WTC11 (cell line): Measurements from ENCODE around the gene RANGRF.

ENCODE experiments used
- CREB1 ChIP-seq: sonication (generic); formaldehyde crosslinking; IDR thresholded peaks from 2 replicates; pipeline ENCODE4 v1.8.0; 2023; ENCODE audit warnings: mild to moderate bottlenecking, missing genetic modification reagents
- CTCF ChIP-seq: fragments of 200-600 bp; IDR thresholded peaks from 2 replicates; pipeline ENCODE4 v1.8.0; 2022; ENCODE audit warnings: antibody characterized with exemption
- FOXP4 ChIP-seq: sonication (generic); formaldehyde crosslinking; IDR thresholded peaks from 2 replicates; pipeline ENCODE4 v1.8.0; 2022; ENCODE audit warnings: mild to moderate bottlenecking, missing genetic modification reagents
- GABPB1 ChIP-seq: sonication (generic); formaldehyde crosslinking; IDR thresholded peaks from 2 replicates; pipeline ENCODE4 v1.8.1; 2023; ENCODE audit warnings: mild to moderate bottlenecking, missing genetic modification reagents
- KAT7 ChIP-seq: sonication (generic); formaldehyde crosslinking; IDR thresholded peaks from 2 replicates; pipeline ENCODE4 v1.8.1; 2023; ENCODE audit warnings: missing genetic modification reagents, mild to moderate bottlenecking, borderline replicate concordance
- SP1 ChIP-seq: sonication (generic); formaldehyde crosslinking; conservative IDR thresholded peaks from 2 replicates; pipeline ENCODE4 v1.8.1; 2022; ENCODE audit warnings: missing genetic modification reagents
- ZMAT4 ChIP-seq: fragments of 250-450 bp; sonication (Bioruptor Pico); IDR thresholded peaks from 2 replicates; pipeline ENCODE4 v1.9.0; 2021; ENCODE audit warnings: mild to moderate bottlenecking

GRCh38 chr17:8324132-8324531 is 35.7 kb downstream of the RANGRF start:
- no peak for TF ChIP-seq CTCF
- TF ChIP-seq ZMAT4 (CRISPR knock-in tag), result no peak
- TF ChIP-seq CREB1 (CRISPR knock-in tag), result no peak
- TF ChIP-seq KAT7 (CRISPR knock-in tag), result no peak
- no peak for TF ChIP-seq SP1
- no peak for TF ChIP-seq FOXP4 (CRISPR knock-in tag)
- no peak for TF ChIP-seq GABPB1 (CRISPR knock-in tag)
